DMS 273 (cell line): ENCODE measurements around the gene GPBAR1.
"Not testable (repeated sequence)": the region's sequence is repeated elsewhere in the genome, so short reads cannot be mapped to it uniquely, and the experiment has no call there.

ENCODE experiments used
- DNase-seq: peaks from one replicate; lab custom pipeline; 2025; ENCODE audit not compliant: unreplicated experiment; lab: John Stamatoyannopoulos, UW

Gene GPBAR1

DNA sequence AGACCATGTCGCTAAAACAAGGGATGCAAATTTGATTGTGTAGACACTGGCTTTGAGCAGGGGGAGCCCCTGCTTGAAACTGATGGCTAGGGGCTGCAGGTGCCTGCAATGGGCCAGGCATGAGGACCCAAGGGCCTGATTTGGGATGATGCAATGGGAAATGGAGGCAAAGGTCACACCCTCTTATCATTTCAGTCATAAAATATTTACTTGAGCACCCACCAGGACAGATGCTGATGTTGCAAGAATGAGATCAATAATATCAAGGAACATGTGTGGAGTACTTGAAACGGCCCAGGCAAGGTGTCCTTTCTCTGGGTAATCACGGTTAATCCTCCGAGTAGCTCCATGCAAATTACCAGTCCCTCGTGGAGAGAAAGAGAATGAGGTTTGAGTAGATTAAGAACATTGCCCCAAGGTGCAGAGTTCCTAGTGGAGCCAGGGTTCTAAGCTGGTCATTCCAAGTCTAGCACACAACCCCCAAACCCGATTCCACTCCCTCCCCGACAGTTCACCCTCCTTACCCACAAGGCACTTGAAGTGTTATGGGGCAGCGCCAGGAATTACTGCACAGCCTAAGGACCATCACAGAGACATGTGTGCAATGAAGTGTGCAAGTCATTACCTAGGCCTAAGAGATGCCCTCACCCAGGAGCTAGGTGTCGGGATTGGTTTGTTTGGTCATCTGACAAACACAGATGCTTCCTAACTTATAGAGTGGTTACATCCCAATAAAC, 45.5 kb downstream of the GPBAR1 start:
- DNase-seq = no peak

DNA sequence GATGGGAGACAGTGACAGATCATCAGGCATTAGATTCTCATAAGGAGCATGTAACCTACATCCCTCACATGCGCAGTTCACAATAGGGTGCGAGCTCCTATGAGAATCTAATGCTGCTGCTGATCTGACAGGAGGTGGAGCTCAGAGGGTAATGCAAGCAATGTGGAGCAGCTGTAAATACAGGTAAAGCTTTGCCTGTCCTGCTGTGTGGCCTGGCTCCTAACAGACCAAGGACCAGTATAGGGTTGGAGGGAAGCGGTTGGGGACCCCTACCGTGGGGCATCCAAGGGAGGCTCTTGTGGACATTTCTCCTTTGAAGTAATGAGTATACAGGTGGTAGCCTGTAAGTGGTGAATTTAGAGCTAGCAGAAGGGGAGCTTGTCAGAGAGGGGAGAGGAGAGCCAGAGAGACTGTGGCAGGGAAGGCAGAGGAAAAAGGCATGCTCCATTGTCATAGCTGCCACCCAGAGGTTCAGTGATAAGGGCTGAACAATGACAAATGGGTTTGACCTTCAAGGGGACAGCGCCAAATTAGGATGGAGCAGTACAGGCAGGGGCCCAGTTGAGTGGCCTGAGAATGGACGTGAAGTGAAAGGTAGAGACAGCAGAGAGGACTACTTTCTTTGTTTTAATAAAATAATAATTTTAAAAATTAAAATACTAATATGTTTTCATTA, 46.7 kb downstream of the GPBAR1 start:
- DNase-seq = no peak

- DNase-seq = no peak
These were observed 50.2 kb downstream of the GPBAR1 start for GRCh38 chr2:218310853-218311540.

DNA sequence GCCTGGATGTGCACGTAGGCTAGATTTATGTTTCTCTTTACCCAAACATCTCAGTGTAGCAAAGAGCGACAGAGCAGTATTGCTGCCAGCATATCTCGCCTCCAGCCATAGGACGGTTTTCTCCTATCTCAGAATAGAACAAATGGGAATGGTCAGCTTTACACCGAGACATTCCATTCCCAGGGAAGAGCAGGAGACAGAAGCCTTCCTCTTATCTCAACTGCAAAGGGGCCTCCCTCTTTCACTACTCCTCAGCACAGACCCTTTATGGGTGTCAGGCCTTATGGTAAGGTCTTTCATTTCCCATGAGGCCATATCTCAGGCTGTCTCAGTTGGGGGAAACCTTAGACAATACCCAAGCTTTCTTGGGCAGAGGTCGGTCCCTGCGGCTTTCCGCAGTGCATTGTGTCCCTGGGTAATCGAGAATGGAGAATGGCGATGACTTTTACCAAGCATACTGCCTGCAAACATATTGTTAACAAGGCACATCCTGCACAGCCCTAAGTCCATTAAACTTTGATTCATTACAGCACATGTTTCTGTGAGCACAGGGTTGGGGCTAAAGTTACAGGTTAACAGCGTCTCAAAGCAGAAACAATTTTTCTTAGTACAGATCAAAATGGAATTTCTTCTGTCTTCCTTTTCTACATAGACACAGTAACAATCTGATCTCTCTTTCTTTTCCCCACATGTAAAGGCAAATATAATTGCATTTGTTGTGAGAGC, 50.9 kb downstream of the GPBAR1 start:
- DNase-seq = not testable (repeated sequence)

GRCh38 chr2:218312267-218312756, 51.5 kb downstream of the GPBAR1 start:
- DNase-seq = no peak

- DNase-seq = no peak
These were observed 52.5 kb downstream of the GPBAR1 start for GRCh38 chr2:218313356-218313755.
